ENCODE data around the gene LRRC4C.

The LRRC4C gene

GRCh38 chr11:40294741-40295140, 1164.7 kb downstream of the LRRC4C start:
- no peak overlapping the region for H3K27ac ChIP-seq

DNA sequence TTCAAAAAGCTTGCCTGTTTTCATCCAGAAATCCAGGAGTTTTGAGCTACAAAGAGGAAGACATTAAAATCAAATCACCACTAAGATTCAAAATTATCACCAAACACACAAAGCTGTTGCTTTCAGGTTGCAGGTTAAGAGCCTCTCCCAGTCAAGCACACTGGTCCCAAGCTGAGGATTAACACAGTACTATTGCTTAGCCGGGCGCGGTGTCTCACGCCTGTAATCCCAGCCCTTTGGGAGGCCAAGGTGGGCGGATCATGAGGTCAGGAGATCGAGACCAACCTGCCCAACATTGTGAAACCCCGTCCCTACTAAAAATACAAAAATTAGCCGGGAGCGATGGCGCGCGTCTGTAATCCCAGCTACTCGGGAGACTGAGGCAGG, 1165.1 kb downstream of the LRRC4C start:
- peak; percentile 42 for TF ChIP-seq CTCF (conservative IDR thresholded peaks at IDR 0.05)
- H3K27ac ChIP-seq = no peak overlapping the region

More at GRCh38 chr11:40294741-40295140, 1164.7 kb downstream of the LRRC4C start:
- no peak for TF ChIP-seq CTCF (conservative IDR thresholded peaks at IDR 0.05)

GRCh38 chr11:40293655-40294348, 1165.7 kb downstream of the LRRC4C start:
- no peak overlapping the region; the same call in 1 of the 2 replicates for H3K27ac ChIP-seq
- TF ChIP-seq CTCF (conservative IDR thresholded peaks at IDR 0.05) = peak; percentile 95

DNA sequence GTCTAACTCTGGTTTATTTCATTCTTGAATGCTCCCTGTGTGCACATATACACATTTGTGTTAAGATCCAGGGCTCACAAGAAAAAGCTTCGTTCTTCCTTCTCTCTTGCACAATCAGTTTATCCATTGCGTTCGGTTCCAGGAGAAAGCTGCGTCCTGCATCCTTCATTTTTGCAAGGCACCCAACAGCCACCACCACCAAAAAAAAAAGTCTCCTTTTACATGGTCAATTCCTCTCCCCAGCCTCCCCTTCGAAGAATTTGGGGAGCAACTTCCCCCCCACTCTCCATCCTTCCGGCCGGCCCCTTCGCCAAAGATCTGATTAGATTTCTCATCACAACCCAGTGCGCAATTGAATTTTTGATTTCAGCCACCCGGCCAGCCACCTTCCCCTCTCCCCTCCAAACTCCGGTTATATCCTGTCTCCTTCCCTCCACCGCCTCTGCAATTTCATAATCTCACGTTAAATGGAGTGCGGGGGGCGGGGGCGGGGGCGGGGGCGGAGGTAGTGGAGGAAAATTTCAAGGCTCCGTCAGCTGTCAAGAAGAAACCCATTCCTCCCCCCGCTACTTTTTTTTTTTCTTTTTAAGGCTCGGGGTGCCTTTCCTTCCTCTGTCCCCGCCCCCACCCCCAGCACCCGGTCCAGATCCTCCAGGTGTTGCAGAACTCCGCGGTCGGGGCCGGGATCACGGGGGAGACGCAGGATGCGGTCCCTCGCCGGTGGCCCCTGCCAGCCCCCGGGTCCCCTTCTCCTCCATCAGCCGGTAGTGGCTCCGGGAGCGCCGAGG, 1166.5 kb downstream of the LRRC4C start:
- TF ChIP-seq CTCF (conservative IDR thresholded peaks at IDR 0.05) = no peak
- H3K27ac ChIP-seq = no peak overlapping the region

DNA sequence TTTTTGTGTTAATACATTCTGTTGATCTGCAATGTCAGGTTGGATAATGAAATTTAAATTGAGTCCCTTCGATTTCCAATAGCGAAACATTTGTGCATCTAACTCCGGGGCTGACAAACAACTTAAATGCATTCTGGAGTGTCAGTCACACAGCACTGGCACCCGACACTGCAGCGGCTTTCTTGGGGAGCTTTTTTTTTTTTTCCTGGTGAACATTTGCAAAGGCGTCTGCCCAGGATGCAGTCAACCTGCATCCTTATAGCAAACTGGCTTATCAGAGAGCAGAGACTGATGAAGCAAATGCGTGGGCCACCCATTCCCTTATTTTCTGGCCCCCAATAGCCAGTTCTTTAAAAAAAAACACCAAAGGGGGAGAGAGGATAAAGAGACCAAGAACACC, 1167.7 kb downstream of the LRRC4C start:
- H3K27ac ChIP-seq = no peak overlapping the region
- no peak for TF ChIP-seq CTCF (conservative IDR thresholded peaks at IDR 0.05)

- no peak for TF ChIP-seq CTCF (conservative IDR thresholded peaks at IDR 0.05)
- H3K27ac ChIP-seq = no peak overlapping the region
These were observed 1168.1 kb downstream of the LRRC4C start for GRCh38 chr11:40291329-40291728.

DNA sequence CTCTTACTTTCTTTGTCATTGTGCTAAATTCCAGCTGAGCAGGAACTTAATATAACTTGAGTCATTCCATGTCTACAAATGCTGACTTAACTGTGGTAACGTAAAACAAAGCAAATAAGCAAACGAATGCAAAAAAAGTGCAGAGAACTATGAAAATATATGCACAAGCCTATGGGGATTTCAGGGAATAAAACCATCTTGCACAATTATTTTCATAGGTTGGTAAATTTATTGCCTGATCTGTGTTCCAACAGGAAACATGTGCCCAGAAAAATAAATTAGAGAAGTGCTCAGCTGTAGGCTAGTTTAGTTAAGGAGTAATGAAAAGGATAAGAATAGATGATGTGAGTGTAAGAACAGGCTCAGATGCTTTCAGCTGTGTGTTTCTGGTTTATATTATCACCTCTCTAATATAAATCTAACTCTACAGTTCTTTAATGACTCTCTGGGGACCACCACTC, 1169.3 kb downstream of the LRRC4C start:
- no peak overlapping the region for H3K27ac ChIP-seq
- TF ChIP-seq CTCF (conservative IDR thresholded peaks at IDR 0.05) = no peak
